Measurements from ENCODE around the gene SAMD14.

Gene SAMD14

DNA sequence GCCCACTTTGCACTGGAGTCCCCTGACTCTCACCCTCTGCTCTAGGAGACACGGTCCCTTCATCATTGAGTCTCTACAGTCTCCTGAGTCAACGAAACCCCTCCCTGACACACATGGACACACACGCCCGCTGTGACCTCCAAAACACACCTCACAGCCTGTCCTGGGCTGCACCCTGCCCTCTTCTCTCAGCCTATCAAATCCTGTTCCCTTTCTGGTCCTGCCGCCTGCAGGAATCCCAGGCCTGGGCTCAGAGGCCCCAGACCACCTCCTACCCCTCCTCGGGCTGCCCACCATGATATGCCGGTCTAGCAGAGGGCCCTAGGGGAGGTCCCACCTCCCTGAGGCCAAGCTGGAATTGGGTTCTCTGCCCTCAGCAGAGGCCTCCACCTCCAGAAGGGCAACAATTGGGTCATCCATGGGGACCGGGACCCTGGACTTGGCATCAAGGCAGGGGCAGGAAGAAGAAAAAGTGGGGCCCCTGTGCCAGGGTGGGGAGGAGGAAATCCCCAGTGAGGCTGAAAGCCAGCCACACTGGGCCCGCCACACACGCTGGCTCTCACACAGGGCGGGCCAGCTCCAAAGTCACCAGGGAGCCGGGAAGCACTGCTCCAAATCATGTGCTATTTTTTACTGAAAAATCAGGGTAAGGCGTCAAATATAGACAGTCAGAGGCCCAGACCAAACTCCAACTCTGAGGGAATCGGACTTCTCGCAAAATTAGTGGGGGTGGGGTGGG, 17.1 kb upstream of the SAMD14 start:
- FAIRE-seq = no peak

DNA sequence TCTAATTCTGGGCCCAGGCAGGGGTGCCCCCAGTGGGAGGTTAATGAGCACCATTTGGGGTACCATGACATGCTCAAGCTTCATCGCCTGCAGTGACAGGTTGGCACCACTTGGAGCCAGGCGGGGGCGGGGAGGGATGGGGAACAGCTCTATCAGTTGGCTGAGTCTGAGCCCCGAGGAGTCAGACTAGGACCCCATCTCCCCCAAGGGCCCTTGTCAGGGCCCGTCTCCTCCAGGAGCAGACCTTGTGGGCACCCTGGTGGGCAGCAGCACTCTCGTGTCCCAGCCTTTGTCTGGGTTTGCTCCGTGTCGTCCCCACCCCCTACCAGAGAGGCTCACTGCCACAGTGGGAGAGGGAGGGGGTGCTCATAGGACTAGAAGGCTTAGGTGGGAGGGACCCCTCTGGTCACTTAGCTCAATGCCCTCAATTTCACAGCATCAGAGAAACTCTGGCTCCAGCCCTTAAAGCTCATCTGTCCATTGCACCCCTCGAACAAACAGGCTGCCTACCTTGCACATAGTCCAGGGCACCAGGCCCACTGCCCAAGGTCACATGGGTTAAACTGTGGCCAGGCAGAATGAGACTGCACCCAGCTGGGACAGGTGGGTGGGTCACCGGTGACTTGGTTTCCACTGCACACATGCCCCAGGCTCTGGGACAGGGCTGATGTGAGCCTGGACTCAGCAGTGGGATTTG, 16.4 kb upstream of the SAMD14 start:
- FAIRE-seq = no peak

DNA sequence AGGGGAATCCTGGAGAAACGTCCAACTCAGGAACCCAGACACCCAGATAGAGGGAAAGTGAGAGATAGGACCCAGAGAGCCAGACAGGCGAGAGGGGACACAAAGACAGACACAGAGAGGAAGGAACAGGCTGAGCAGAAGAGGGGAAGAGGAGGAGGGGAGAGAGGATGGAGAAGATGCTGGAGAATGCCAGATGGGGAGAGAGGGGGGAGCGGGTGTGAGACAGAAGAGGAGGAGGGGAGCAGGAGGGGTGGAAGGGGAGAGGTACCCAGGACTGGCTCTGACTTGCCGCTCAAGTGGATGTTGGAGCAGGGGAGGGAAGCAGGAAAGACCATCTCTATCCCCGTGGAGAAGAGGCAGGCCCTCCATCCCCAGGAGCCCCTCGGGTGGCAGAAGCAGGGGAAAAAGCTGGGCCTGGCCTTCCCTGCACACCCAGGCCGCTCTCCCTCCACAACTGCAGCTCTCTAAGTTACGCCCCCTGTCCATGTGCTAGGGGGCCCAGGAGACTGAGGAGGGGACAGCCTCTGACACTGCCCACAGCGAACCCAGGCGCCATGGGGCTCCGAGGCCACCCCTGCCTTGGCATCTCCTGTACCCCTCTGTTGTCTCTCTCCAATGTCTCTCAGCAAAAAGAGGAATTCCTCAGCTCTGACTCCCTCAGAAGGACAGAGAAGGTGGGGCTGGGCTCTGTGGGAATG, 15.7 kb upstream of the SAMD14 start:
- FAIRE-seq = no peak

DNA sequence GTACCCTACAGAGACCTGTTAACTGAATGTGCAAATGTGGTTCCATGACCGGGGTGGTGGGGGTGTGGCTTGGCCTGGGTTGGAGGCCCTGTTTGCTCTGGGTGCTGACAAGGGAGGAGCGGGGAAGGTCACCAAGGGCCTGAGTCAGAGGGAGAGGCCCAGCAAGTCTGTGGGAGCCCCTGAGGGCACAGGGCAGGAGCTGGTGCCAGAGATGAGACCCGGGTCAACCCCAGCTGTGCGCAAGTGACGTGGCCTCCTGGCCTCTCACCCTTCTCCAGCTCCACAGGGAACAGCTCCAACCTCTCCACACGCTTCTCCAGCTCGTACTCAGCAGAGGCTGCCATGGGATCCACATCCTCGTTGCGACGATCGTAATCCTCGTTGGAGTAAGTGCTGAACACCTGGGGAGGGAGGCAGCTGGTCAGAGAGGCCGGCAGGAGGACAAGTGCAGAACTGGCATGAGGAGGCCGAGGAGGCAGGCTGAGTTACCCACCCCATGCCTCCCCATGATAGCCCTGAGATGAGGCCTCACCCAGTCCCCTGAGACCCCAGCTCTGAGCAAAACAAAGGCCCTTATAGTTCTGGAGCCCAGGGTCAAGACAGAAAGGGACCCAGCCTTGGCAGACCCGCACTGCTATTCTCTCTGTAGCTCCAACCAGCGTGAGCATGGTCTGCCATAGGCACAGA, 15.0 kb upstream of the SAMD14 start:
- no peak for FAIRE-seq

DNA sequence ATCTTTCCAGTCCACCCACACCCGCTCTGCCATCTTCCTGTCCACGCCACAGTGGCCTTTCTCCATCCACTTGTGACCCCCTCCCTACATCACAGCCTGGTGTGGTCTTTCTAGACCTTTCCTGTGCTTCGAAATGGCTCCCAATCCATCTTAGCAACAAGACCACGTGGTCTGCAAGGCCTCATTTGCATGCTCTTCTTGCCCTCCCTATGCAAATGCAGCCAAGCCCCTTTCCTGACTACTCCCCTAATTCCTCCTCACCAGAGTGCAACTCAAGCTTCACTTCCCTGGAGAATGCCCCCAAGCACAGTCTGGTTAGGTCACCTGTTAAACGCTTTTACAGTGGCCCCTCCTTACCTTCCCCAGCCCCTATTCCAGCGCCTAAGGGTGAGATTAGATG, 14.4 kb upstream of the SAMD14 start:
- no peak for FAIRE-seq

DNA sequence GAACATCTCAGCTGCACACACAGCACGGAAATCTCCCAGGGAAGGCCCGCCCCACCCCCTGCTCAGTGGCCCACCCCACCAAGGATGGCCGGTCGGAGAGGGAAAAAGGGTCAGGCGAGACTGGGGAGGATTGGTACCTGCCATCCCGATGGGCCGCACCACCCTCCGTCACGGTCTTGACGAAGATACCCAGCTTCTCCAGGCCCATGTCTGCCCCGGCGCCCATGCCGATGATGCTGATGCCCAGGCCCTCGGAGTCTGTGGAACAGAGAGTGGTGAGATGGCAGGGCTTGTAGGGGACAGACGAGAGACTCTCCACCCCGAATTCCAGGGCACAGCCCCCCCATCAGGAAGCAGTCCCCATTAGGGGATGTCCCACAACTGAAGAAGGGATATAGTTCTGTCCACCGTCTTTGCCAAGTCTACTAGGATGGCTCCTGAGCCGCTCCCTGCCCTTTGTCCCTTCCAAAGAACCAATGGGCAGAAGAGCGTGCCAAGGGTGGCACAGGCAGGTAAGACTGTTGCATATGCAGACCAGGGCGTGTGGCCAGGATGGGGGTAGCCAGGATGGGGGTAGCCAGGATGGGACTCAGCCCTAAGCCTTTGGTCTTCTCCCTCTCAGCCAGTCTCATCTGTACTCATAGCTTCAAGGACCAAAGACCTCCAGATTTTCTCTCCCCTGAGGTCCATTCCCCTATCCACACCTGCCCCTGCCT, 13.7 kb upstream of the SAMD14 start:
- FAIRE-seq = no peak

DNA sequence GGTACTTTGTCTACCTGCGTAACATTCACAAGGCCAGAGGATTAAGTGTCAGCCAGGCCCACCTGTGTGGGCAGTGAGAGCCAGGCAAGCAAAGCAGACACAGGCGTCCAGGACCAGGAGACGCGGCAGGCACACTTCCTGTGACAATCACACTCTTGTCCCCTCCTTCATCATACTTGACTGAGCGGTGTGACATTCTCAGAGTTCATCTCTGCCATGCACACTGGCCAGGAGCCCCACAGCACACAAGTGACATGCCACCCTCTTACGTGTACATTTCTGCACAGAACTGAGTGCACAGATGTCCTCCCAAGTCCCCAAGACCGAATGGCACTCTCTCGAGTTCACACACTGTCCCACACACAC, 11.8 kb upstream of the SAMD14 start:
- FAIRE-seq = no peak

DNA sequence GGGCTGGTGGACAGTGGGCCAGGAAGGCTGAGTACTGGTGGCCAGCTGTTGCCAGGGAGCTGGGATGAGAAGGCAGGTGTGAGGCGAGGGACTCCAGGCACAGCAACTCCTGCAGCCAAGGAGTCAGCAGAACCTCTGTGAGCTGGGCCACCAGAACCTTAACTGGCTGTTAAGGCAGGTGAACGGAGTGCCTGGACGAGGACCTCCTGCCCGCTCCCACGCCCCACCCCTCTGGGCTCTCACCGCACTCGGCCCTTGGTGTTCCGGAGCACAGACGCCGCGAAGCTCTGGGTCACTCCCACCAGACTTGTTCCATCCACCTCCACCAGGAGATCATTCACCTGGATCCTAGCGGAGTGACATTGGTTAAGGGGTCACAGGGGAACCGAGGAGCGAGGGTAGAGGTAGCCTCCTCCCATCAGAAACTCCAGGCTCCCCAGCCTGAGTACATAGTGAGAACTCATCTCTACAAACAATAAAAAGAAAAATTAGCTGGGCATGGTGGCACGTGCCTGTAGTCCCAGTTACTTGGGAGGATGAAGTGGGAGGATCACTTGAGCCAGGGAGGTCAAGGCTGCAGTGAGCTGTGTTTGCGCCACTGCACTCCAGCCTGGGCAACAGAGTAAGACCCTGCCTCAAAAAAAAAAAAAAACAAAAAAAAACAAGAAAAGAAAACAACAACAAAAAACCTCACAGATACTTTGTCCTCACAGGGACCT, 11.2 kb upstream of the SAMD14 start:
- no peak for FAIRE-seq

DNA sequence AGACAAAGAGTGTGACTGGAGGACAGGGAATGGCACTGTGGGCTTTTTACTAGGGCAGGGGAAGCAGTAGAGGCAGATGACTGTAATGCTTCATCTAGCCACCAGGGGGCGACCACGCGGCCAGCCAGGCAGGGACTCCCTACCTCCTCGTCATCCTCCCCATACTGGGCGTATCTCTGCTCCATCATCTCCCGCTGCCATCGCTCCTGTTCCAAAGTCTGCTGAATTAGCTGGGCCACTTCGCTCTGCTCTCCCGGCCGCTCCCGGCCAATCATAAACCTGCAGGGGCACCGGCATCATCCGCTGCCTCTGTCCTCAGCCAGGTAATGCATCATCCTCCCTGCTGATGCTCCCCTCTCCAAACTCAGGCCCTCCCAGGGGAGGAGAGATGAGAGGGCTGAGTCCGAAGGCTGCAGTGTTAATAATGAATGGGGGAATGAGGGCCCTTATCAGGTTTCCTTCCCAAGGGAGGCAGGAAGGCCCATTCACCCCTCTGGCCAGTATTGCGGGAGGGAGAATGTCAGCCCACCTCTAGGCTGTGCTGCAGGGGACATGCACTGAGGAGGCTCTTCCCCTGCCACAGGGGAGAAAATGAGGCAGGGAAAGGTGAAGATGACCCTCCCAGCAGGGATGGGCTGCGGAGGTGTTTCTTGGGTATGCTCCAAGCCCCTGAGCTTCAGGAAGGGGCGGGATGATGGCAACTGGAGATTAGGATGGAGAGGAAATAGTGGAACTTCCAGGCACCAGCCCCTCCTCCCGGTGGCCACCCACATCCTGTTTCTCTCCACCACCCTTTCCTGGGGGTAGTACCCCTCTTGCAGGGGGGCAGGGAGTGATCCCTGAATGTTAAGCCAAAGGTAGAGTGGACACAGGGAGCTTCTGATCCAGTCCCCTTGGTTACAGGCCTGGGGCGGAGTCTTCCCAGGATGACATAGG, 10.3 kb upstream of the SAMD14 start:
- FAIRE-seq = peak; percentile 92

DNA sequence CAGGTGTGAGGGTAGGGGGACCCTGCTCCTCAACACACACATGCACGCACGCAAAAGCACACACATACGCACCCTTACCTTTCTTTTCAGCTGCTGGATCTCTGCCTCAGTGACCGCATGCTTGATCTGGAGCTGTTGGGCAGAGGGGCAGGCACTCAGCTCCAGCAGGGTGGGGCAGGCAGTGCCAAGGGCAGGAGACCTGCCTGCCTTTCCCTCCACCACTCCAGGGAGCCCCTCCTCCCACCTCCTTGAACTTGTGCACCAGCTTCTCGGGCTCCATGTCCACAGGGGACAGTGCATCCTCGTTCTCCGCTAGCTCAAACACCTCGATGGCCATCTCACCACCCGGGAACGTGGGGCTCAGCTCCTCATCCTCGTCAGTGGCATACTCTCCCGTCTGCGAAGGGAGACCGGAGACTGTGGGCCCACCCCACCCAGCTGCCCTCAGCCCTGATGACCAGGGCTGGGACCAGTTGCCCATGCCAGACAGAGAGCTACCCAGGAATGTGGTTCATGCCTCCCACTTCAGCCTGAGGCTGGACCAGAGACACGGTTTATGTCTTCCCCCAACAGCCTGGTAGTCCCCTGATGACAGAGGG, 9.3 kb upstream of the SAMD14 start:
- no peak for FAIRE-seq

DNA sequence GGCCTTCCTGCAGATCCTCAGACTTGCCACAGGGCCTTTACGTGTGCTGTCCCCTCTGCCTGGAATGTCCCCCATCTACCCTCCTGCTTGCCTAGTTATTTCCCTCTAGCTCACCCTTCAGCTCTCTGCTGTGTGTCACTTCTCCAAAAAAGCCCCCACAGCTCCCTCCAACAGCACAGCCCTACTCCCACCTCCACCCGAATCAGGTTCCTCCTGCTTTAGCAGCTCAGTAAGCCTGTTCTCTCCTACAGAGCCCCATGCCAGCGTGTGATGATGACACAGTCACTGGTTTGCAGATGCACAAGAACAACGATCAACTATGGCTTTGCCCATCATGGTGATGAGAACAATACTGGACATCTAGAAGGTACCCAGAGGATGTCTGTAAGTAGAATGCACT, 7.1 kb upstream of the SAMD14 start:
- FAIRE-seq = no peak

DNA sequence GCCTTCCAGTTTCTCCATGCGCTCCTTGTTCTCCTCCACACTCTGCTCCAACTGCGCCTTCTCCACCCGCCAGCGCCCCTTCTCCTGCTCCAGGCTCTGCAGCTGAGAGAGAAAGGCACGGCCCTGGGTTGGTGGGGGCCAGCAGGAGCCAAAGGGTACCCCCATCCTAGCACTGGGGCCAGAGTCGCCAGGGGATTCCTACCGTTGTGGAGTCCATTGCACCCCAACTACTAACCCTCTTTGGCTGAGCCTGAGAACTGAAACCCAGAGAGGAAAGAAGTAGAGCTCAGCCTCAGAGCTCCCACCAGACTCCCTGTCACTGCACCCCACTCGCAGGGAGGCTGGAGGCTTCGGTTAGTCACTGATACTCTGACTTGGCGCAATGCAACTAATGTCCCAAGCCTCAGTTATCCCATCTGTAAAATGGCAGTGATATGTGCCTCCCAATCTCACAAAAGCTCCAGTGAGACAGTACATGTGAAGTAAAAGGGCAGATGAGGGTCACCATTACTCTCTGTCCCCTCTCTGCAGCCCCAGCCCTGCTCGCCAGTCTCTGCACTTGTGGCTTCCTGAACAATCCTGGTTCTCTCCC, 6.2 kb upstream of the SAMD14 start:
- no peak for FAIRE-seq

DNA sequence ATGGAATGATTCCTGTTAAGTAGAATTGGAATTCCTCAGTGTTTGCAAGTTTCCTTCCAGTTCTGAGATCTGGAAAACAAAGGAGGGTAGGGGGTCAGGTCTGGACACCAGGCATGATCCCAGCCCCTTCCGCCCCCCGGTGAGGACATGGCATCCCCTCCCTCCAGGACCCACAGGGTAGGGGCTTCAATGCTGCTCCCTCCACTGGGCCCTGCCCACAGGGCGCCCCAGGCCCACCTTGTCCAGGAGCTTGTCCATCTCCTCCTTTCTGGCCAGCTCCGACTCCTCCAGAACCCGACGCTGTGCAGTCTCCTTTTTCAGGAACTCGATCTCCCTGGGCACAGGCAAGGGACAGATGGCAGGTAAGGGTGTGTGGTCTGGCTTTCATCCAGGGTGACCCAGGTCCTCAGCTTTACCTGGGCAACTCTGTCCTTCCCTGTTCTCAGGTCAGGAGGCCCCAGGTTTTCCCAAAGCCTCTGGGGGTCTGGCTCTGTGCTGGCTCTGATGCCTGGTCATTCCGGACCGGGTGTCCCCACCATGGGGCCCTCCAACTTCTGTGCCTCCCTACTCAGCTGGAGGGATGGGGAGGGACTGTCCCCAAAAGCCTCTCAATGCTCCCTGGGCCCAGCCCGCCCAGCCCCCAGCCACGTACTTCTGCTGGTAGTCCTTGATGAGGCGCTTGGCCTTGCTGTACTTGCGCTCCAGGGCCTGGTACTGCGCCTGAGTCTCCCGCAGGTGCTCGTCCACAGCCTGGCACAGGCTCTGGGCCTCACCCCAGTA, 5.5 kb upstream of the SAMD14 start:
- no peak for FAIRE-seq

DNA sequence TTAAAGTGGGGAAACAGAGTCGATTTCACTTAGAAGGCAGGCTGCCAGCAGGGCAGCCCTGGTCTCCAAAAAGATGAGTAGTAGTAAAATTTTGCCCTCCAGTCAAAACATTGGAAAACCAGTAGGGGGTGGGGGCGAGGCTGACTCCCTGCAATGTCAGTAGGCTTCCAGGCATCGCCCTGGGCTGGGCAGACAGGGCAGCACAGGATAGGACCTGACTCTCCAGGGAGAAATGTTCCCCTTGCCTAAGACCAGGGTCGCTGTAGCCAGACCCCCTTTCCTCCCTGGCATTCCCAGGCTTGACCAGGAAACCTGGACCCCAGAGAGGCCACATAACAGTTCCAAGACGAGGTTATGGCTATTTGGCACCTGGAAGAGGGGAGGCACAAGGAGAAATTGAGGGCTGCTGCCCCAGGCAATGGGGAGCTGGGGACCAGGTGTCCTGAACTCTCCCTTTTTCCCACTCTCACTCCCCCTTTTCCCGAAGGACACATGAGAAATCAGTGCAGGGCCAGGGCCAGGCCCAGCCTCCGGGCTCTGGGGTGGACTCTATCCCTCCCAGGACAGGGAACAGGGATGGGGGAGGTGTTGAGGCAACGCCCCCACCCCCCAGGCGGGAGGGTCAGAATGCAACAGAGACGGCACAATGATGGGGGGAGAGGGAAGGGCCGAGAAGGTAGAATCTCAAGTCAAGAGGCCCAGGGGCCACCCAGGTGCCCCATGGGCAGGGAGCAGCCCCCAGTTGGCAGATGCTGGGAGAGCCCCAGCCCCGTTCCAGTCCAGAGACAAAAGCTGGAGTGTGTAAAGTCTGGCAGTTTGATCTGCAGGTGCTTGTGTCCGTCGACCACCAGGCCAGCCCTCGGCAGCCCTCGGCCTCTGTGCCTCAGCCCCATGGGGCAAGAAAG, 4.5 kb upstream of the SAMD14 start:
- no peak for FAIRE-seq

DNA sequence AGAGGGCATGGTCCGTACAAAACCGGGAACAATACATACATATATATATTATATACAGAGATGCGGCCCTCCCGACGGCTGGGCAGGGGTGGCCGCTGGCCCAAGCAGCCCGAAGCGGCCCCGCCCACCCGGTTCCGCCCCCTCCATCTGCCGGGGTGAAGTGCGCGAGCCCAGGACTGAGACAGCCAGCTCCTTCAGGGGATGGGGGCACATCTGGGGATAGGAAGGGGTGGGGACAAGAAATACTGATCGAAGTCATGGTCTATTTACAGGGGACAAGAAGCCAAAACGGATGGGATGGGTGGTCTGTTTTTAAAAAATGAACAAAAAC, 3.8 kb upstream of the SAMD14 start:
- no peak for FAIRE-seq

DNA sequence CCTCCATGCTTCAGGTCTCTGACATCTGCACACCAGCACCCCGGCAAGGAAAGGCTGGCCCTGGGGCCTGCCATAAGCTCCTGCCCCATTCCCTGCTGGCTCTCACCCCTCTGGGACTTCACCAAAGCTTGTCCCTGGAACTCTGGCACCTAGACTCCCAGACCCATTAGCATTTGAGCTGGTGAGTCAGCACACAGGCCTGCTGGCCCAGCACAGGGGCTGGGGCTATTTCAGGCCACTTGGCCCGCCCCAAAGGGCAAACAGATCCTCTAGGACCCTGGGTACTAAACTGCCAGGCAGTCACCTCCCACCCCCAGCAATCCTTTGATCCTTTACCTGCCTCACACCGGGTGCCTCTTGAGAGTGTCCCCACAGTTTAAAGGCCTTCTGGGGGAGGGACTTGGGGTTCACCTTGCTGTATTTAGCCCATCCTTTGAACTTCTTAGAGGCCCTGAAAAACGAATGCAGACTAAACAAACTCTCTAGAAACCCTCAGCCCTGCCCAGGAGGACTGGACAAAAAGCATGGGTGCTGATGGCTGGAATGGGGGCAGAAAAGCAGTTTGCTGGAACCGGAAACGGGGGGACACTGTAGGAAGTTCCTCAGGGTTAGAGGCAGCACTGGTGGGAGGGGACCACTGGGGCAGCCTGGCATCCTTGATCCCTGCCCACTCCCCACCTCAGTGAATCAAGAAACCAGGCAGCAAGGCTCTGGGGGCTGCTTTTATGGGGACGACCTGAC, 3.2 kb upstream of the SAMD14 start:
- peak; percentile 37 for FAIRE-seq

DNA sequence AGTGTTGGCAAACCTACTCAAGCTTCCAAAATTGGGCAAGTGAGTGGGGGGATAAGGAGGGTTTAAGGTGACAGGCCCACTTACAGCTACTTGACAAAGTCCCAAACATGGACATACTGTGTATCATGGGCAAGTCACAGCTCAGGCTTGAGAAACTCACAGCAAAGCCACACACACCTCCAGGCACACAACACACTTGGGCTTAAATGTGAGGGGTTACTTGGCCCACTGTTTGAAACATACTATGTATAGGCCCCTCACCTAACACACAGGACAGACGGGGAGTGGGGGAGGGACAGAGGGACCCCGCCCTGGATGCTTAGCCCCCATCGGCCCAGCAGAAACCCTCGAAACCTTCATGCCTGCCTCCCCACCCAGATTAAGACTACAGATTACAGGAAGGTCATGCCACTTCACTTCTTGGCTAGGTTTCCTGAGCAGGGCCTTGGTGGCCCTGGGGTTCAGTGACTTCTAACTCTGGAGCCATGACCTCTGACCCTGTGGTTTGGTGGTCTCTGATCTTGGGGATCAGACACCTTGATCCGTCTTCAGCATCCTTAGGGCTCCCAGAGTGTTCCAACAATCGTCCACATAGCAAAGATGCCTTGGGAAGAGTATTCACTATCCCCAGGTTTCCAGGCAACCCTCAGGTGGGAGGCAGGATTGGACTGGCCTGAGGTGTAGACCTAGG, 2.3 kb upstream of the SAMD14 start:
- FAIRE-seq = no peak

All from G401.6 (cell line).